Measurements from ENCODE around the gene GRM6.

GRCh38 chr5:178965465-178966055 lies 29.6 kb downstream of the GRM6 start:
- TF ChIP-seq CTCF (conservative IDR thresholded peaks at IDR 0.05) = no peak
- TF ChIP-seq ZFX (IDR thresholded peaks at IDR 0.05) = no peak

Data from C4-2B (cell line).